B cell (primary cell): Measurements from ENCODE around the gene MYT1. TPM values are rescaled to one million over a fixed set of nuclear protein-coding genes. Genes with fewer than 3 reads are reported as not detected.

Experiments used
- ATAC-seq: fragments of 200-7000 bp; cut with Tn5 transposase; one replicate; pipeline ENCODE4 v1.10.0; 2021; ENCODE audit warnings: low read depth, mild to moderate bottlenecking, moderate number of reproducible peaks, moderate library complexity
- CTCF ChIA-PET: fragments of 350-600 bp; sonication (Branson Sonifier 250); formaldehyde crosslinking; loops from one replicate; lab custom pipeline; 2021; ENCODE audit warnings: antibody characterized with exemption, inconsistent platforms; lab: Charles Lee
- POLR2A ChIA-PET: fragments of 350-600 bp; sonication (Branson Sonifier 250); formaldehyde crosslinking; loops from one replicate; lab custom pipeline; 2021; ENCODE audit warnings: antibody characterized with exemption; lab: Charles Lee
- DNase-seq: peaks from one replicate; pipeline ENCODE4 v3.0.0; 2013
- H2AFZ ChIP-seq: 2 replicates; pipeline ENCODE4 v1.6.1; 2012; ENCODE audit warnings: mild to moderate bottlenecking, low read depth, low read length; ENCODE audit not compliant: insufficient read depth, poor library complexity, severe bottlenecking
- H3K27ac ChIP-seq, 2 donors: 1 replicate in 1 of 2; 2 replicates in 1 of 2; pipeline ENCODE4 v1.5.1; 2012 to 2013; ENCODE audit warnings: low read length in 2 of 2, mild to moderate bottlenecking in 2 of 2, moderate library complexity in 1 of 2
- H3K27me3 ChIP-seq, 4 experiments: fragments of 200-600 bp in 1 of 4; sonication (generic) in 1 of 4; replicated peaks in 1 of 4; 1 replicate in 2 of 4; 2 replicates in 2 of 4; pipeline versions ENCODE4 v1.6.1 to v1.7.0; 2013 to 2016; ENCODE audit warnings: low read length in 3 of 4, mild to moderate bottlenecking in 2 of 4, mixed read lengths in 1 of 4, moderate library complexity in 1 of 4; ENCODE audit not compliant: insufficient read depth in 4 of 4, control insufficient read depth in 3 of 4; ENCODE audit errors: control extremely low read depth in 1 of 4
- H3K36me3 ChIP-seq, 2 experiments: replicated peaks in 1 of 2; 1 replicate in 1 of 2; 2 replicates in 1 of 2; pipeline versions ENCODE4 v1.6.1 to v1.7.1; 2013; ENCODE audit warnings: low read length in 1 of 2; ENCODE audit not compliant: insufficient read depth in 2 of 2, control insufficient read depth in 1 of 2; ENCODE audit errors: control extremely low read depth in 1 of 2, extremely low read depth in 1 of 2
- H3K4me1 ChIP-seq, 2 donors: fragments of 200-600 bp in 1 of 2; sonication (generic) in 1 of 2; 1 replicate in 1 of 2; 2 replicates in 1 of 2; pipeline versions ENCODE4 v1.5.1 to v1.6.1; 2013 to 2017; ENCODE audit warnings: low read length in 2 of 2; ENCODE audit not compliant: control insufficient read depth in 2 of 2, insufficient read depth in 2 of 2
- H3K4me2 ChIP-seq: replicated peaks from 2 replicates; pipeline ENCODE3; 2012; ENCODE audit warnings: mild to moderate bottlenecking, low read depth, low read length; ENCODE audit not compliant: poor library complexity, severe bottlenecking
- H3K4me3 ChIP-seq, 5 experiments: fragments of 200-600 bp in 1 of 5; sonication (generic) in 1 of 5; 1 replicate in 3 of 5; 2 replicates in 2 of 5; pipeline versions ENCODE4 v1.5.1 to v1.7.0; 2011 to 2016; ENCODE audit warnings: low read length in 4 of 5, mild to moderate bottlenecking in 4 of 5, low read depth in 2 of 5, control low read depth in 1 of 5, moderate library complexity in 1 of 5; ENCODE audit not compliant: insufficient read depth in 1 of 5; ENCODE audit errors: control extremely low read depth in 1 of 5, extremely low read depth in 1 of 5
- H3K79me2 ChIP-seq: fragments of 200-600 bp; sonication (generic); one replicate; pipeline ENCODE4 v1.6.0; 2016; ENCODE audit warnings: low read length; ENCODE audit not compliant: control insufficient read depth, insufficient read depth
- H3K9ac ChIP-seq: fragments of 200-600 bp; sonication (generic); 2 replicates; pipeline ENCODE4 v1.6.1; 2017; ENCODE audit warnings: mild to moderate bottlenecking, low read length, moderate library complexity
- H3K9me3 ChIP-seq, 3 donors: one replicate each; pipeline versions ENCODE4 v1.6.1 to v1.7.1; 2013; ENCODE audit warnings: low read length in 2 of 3; ENCODE audit not compliant: control insufficient read depth in 2 of 3, insufficient read depth in 1 of 3; ENCODE audit errors: control extremely low read depth in 1 of 3
- H4K20me1 ChIP-seq: 2 replicates; pipeline ENCODE4 v1.6.0; 2012; ENCODE audit warnings: mild to moderate bottlenecking, low read length; ENCODE audit not compliant: insufficient read depth, control insufficient read depth, poor library complexity, severe bottlenecking
- H3K27ac Mint-ChIP-seq: one replicate; pipeline ENCODE4 v1.8.0; 2021; ENCODE audit warnings: mixed read lengths
- H3K27me3 Mint-ChIP-seq: one replicate; pipeline ENCODE4 v1.8.0; 2021; ENCODE audit warnings: mixed read lengths
- H3K4me1 Mint-ChIP-seq: one replicate; pipeline ENCODE4 v1.8.0; 2021; ENCODE audit warnings: mixed read lengths
- H3K4me3 Mint-ChIP-seq: one replicate; pipeline ENCODE4 v1.8.0; 2021; ENCODE audit warnings: mixed read lengths
- H3K9me3 Mint-ChIP-seq: one replicate; pipeline ENCODE4 v1.8.0; 2022; ENCODE audit warnings: mixed read lengths; ENCODE audit not compliant: insufficient read depth
- EZH2 ChIP-seq: IDR thresholded peaks from 2 replicates; pipeline ENCODE4 v1.6.1; 2012; ENCODE audit warnings: borderline replicate concordance, low read depth, mild to moderate bottlenecking, moderate library complexity, low read length; ENCODE audit not compliant: insufficient read depth, poor library complexity, severe bottlenecking
- WGBS: methylation state at CpG from one replicate; pipeline ENCODE4 v1.1.5; 2013; ENCODE audit warnings: missing lambda C conversion rate; ENCODE audit not compliant: insufficient coverage; 5-methylcytosine and 5-hydroxymethylcytosine counted together
- intact Hi-C: fragments of 100-400 bp; cut with micrococcal nuclease; formaldehyde crosslinking; loops from one replicate; pipeline ENCODE4 v1.10.0; 2022
- polyA plus RNA-seq: library from polyadenylated mRNA; depleted of rRNA; stranded (reverse); fragments of >200 nt; gene quantifications from 2 replicates; pipeline ENCODE4 v1.2.3, GENCODE V29; 2012
- total RNA-seq, 2 donors: library from RNA; stranded (reverse); fragments of 120-200 nt in 1 of 2; gene quantifications; 1 replicate in 1 of 2; 2 replicates in 1 of 2; pipeline versions ENCODE4 v1.2.3 to v1.2.4, GENCODE V29; 2013 to 2022
- TF ChIP-seq, protein P1 (sequence below): fragments of 200-600 bp; IDR thresholded peaks from one replicate; pipeline ENCODE4 v1.8.0; 2022; ENCODE audit warnings: antibody characterized with exemption, mild to moderate bottlenecking

The MYT1 gene
- total and polyA plus RNA-seq, 2 donors (not counting 1 experiment from before 2014, with no cell fraction given) = 0.49 to 42.2 TPM

- H4K20me1 ChIP-seq = no peaks in the 10 kb centered on the region
- no peaks in the 10 kb centered on the region for H3K4me1 ChIP-seq
- H3K9ac ChIP-seq = no peak overlapping the region
- no peaks in the 10 kb centered on the region for H3K27me3 ChIP-seq
- H3K36me3 ChIP-seq = no peaks in the 10 kb centered on the region
- ChIA-PET CTCF (no interaction called here), POLR2A (no interaction called here)
- ATAC-seq (no peak), DNase-seq (no peak)
- no peaks in the 10 kb centered on the region for H3K79me2 ChIP-seq
- intact Hi-C loops = no loop called here
- no peak overlapping the region for H2AFZ ChIP-seq
- no peak overlapping the region for H3K27ac Mint-ChIP-seq
- H3K27ac ChIP-seq = no peak overlapping the region
- TF ChIP-seq EZH2 = no peak
- TF ChIP-seq, protein P1, sequence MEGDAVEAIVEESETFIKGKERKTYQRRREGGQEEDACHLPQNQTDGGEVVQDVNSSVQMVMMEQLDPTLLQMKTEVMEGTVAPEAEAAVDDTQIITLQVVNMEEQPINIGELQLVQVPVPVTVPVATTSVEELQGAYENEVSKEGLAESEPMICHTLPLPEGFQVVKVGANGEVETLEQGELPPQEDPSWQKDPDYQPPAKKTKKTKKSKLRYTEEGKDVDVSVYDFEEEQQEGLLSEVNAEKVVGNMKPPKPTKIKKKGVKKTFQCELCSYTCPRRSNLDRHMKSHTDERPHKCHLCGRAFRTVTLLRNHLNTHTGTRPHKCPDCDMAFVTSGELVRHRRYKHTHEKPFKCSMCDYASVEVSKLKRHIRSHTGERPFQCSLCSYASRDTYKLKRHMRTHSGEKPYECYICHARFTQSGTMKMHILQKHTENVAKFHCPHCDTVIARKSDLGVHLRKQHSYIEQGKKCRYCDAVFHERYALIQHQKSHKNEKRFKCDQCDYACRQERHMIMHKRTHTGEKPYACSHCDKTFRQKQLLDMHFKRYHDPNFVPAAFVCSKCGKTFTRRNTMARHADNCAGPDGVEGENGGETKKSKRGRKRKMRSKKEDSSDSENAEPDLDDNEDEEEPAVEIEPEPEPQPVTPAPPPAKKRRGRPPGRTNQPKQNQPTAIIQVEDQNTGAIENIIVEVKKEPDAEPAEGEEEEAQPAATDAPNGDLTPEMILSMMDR = no peak
- H3K27me3 Mint-ChIP-seq = peaks cover 32% of the 10 kb centered on the region
- no peaks in the 10 kb centered on the region for H3K9me3 Mint-ChIP-seq
- no peak overlapping the region for H3K4me3 ChIP-seq
- no peaks in the 10 kb centered on the region for H3K4me1 Mint-ChIP-seq
- H3K9me3 ChIP-seq = no peaks in the 10 kb centered on the region
- H3K4me3 Mint-ChIP-seq = no peak overlapping the region
- H3K4me2 ChIP-seq = no peak overlapping the region
- WGBS = 92% methylated on average over 9 of the region's 9 CpGs
Observed at GRCh38 chr20:64198347-64198746, 34.1 kb downstream of the MYT1 start.

GRCh38 chr20:64199395-64199794 lies 35.1 kb downstream of the MYT1 start:
- DNase-seq = no peak
- ChIA-PET POLR2A (no interaction called here), CTCF (no interaction called here)
- intact Hi-C loops = no loop called here
- Mint-ChIP-seq H3K4me3 (no peak overlapping the region), H3K27ac (no peak overlapping the region), H3K9me3 (no peaks in the 10 kb centered on the region), H3K27me3 (peaks cover 31% of the 10 kb centered on the region), H3K4me1 (no peaks in the 10 kb centered on the region)
- H3K36me3 ChIP-seq = no peaks in the 10 kb centered on the region
- H3K9ac ChIP-seq = no peak overlapping the region
- WGBS = 96% methylated on average over 6 of the region's 8 CpGs
- H3K27me3 ChIP-seq = no peaks in the 10 kb centered on the region
- TF ChIP-seq EZH2 = no peak
- TF ChIP-seq, protein P1 = no peak
- ATAC-seq = no peak
- H3K27ac ChIP-seq = no peak overlapping the region
- no peaks in the 10 kb centered on the region for H3K9me3 ChIP-seq
- no peak overlapping the region for H2AFZ ChIP-seq
- H3K79me2 ChIP-seq = no peaks in the 10 kb centered on the region
- H3K4me2 ChIP-seq = no peak overlapping the region
- no peak overlapping the region for H3K4me3 ChIP-seq
- no peaks in the 10 kb centered on the region for H4K20me1 ChIP-seq
- no peaks in the 10 kb centered on the region for H3K4me1 ChIP-seq
